SK-N-MC (cell line): ENCODE data around the gene TRAPPC5.

ENCODE experiments used
- DNase-seq: peaks from one replicate; pipeline ENCODE4 v3.0.0-alpha.2; 2011; ENCODE audit warnings: low read depth, low spot score
- H3K27ac ChIP-seq: fragments of 200-600 bp; sonication (generic); 2 replicates; pipeline ENCODE4 v1.5.1; 2016; ENCODE audit warnings: mixed run types
- H3K36me3 ChIP-seq: fragments of 200-600 bp; sonication (generic); 2 replicates; pipeline ENCODE4 v1.6.1; 2017; ENCODE audit warnings: antibody characterized with exemption, low read length, mixed read lengths; ENCODE audit not compliant: insufficient read depth
- H3K4me3 ChIP-seq: fragments of 200-600 bp; sonication (generic); 2 replicates; pipeline ENCODE4 v1.5.1; 2016
- H3K9ac ChIP-seq: fragments of 200-600 bp; sonication (generic); 2 replicates; pipeline ENCODE4 v1.8.0; 2017; ENCODE audit warnings: mixed run types, mixed read lengths; ENCODE audit not compliant: insufficient read length
- H3K9me3 ChIP-seq: fragments of 200-600 bp; sonication (generic); 2 replicates; pipeline ENCODE4 v1.6.1; 2017; ENCODE audit warnings: low read depth, mild to moderate bottlenecking, antibody characterized with exemption, low read length, moderate library complexity, mixed read lengths
- EZH2 ChIP-seq: fragments of 200-600 bp; sonication (generic); IDR thresholded peaks from one replicate; pipeline ENCODE4 v1.6.1; 2017; ENCODE audit warnings: antibody characterized with exemption
- FOXP2 ChIP-seq: optimal IDR thresholded peaks from 2 replicates; pipeline ENCODE3; 2011; ENCODE audit warnings: mild to moderate bottlenecking, moderate library complexity; ENCODE audit not compliant: insufficient read depth; ENCODE audit errors: extremely low read length, control extremely low read depth
- POLR2AphosphoS5 ChIP-seq: IDR thresholded peaks from 2 replicates; pipeline ENCODE4 v1.6.1; 2012; ENCODE audit warnings: mild to moderate bottlenecking, low read depth, low read length, borderline replicate concordance

The TRAPPC5 gene

DNA sequence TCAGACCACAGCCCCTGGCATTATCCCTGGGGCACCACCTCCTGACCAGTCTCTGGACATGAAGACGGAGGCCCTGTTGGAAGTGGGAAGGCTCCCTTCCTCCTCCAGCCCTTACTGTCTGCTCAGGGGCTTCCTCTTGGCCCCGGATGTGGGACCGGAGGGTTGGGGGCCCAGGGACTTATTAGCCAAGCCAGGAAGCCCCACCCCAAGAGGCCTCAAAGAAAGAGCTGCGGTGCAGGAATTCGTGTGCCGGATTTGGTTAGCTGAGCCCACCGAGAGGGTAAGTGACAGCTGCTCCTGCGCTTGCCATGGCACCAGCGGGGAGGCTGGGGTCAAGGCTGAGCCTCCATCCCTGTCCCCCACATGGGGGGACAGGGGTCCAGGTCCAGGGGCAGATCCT lies 11.8 kb upstream of the TRAPPC5 start, which contains the start of gene RETN:
Gene RETN, plus strand, starts transcription at position 208 of the 400 bp plus-strand sequence. CDS start 278 bp downstream, outside the sequence.
- Histone ChIP-seq H3K27ac (no peak within 1 kb of the TSS), H3K36me3 (no peaks in the 10 kb centered on the region), H3K9ac (no peak within 1 kb of the TSS), H3K4me3 (no peak within 1 kb of the TSS), H3K9me3 (no peaks in the 10 kb centered on the region)
- no peak for TF ChIP-seq POLR2AphosphoS5
- TF ChIP-seq FOXP2: no peak
- TF ChIP-seq EZH2: no peak
- DNase-seq: no peak

DNA sequence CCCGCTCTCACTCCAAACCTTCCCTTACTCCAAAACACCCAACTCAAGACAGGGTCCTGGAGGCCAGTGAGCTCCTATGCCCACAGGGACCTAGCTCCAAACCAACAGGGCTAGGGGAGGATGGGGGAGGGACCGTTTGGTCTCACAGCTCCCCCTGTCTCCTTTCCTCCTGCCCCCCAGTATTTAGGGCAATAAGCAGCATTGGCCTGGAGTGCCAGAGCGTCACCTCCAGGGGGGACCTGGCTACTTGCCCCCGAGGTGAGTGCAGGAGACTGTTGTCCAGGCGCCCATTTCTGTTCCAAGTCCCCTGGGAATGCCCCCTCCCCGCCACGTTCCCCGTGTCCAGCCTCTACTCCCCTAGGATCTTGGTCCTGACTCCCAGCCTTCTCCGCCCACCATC lies 11.0 kb upstream of the TRAPPC5 start:
- Histone ChIP-seq H3K9ac (no peak overlapping the region), H3K4me3 (no peak overlapping the region), H3K27ac (no peak overlapping the region)

DNA sequence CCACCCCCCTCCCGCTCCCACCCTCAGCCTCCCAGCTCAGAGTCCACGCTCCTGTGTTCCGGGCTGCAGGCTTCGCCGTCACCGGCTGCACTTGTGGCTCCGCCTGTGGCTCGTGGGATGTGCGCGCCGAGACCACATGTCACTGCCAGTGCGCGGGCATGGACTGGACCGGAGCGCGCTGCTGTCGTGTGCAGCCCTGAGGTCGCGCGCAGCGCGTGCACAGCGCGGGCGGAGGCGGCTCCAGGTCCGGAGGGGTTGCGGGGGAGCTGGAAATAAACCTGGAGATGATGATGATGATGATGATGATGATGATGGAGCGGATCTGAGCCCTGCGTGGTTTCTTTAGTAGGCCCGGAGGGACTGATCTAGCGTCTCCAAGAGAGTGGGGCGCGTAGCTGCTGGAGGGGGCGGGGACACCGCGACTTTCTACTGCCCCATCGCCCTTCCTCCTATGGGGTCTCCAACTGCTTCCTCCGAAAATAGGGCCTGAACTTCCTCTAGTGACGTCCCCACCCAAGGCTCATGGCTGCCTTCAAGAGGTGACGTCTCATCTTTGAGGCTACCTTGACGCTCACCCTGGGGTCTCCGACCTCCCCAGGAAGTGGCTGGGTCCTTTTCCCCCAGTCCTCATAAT lies 10.4 kb upstream of the TRAPPC5 start:
- Histone ChIP-seq H3K27ac (no peak overlapping the region), H3K9me3 (no peaks in the 10 kb centered on the region; the same call in 1 of the 2 replicates), H3K9ac (no peak overlapping the region), H3K4me3 (peak overlapping the region; percentile 57; the same call in 1 of the 2 replicates), H3K36me3 (no peaks in the 10 kb centered on the region)
- no peak for TF ChIP-seq EZH2
- no peak for TF ChIP-seq FOXP2
- no peak for TF ChIP-seq POLR2AphosphoS5
- DNase-seq: no peak

More for the DNA sequence above, 11.0 kb upstream of the TRAPPC5 start:
- TF ChIP-seq POLR2AphosphoS5 (no peak), FOXP2 (no peak), EZH2 (no peak)
- Histone ChIP-seq H3K9me3 (no peaks in the 10 kb centered on the region; the same call in 1 of the 2 replicates), H3K36me3 (no peaks in the 10 kb centered on the region)
- no peak for DNase-seq

DNA sequence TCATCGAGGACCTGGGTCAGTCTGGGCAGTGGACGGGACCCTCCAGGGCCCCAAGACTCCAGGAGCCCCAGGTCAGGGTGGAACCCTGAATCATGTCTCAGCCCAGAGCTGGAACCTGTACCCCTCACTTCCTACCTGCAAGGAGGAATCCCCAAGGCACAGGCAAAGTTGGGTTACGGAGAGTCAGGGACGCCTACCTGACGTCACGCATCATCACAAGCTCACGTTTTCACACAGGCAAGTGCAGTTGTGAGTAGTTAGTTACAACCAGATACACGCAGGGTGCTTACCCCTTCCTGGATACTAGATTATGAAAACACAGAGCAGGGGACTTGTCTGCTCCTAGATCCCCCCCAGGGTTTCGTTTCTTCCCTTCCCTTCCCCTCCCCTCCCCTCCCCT lies 9.8 kb upstream of the TRAPPC5 start:
- no peaks in the 10 kb centered on the region; the same call in 1 of the 2 replicates for H3K9me3 ChIP-seq
- H3K27ac ChIP-seq: no peak overlapping the region
- H3K36me3 ChIP-seq: no peaks in the 10 kb centered on the region
- no peak for DNase-seq
- no peak overlapping the region for H3K9ac ChIP-seq
- no peak for TF ChIP-seq EZH2
- no peak for TF ChIP-seq FOXP2
- TF ChIP-seq POLR2AphosphoS5: no peak
- H3K4me3 ChIP-seq: no peak overlapping the region

DNA sequence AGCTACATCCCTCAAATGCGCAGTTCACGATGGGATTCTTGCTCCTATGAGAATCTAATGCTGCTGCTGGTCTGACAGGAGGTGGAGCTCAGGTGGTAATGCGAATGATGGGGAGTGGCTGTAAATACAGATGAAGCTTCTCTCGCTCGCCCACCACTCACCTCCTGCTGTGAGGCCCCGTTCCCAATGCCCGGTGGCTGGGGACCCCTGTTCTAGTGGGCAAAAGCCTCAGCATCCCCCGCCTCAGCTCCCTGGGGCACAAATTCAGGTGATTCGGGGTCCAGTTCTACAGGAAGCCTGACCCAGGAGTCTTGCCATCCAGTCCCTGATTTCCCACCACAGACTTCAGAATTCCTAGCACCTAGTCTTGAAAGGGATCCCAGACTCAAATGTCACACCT lies 8.1 kb upstream of the TRAPPC5 start:
- H3K36me3 ChIP-seq: no peaks in the 10 kb centered on the region
- TF ChIP-seq FOXP2 (no peak), EZH2 (no peak), POLR2AphosphoS5 (no peak)
- no peak for DNase-seq
- H3K4me3 ChIP-seq: no peak overlapping the region
- H3K27ac ChIP-seq: no peak overlapping the region
- no peaks in the 10 kb centered on the region; the same call in 1 of the 2 replicates for H3K9me3 ChIP-seq
- H3K9ac ChIP-seq: no peak overlapping the region

DNA sequence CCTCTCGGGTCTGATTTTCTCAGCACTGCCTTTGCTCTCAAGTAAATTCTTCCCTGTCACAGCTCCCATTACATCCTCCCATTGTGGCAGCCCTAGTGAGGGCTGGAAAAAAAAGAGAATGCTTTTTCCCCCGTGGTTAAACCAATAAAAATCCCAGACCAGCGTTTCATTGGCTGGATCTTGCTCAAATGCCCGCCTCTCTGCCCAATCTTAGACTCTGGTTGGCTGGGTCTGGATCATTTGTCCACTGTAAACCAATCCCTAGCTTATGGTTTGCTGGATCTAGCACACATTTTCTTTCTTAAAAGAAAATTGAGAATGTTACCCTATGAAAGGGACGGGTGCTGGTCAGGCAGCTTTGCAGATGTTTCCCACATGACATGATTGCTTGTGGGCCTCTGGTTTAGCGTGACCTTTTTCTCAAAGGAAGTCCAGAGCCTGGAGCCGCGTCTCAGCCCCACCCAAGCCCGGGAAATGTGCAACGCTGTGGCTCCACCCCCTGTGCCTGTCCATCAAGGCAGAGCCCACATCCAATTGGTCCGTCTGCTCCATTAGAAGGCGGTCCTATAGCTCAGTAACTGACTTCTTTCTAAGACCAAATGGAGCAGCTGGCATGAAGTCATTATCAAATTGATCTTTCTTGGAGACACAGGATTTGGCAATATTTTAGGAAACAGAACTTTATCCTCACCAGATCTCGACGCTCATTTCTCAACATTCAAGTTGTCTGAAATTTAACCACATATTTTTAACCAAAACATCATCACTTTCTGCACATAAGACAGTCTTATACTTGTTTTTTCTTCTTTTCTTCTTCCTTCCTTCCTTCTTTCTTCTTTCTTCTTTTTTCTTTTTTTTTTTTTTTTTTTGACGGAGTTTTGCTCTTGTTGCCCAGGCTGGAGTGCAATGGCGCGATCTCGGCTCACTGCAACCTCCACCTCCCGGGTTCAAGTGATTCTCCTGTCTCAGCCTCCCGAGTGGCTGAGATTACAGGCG lies 6.3 kb upstream of the TRAPPC5 start:
- Histone ChIP-seq H3K27ac (no peak overlapping the region), H3K9ac (no peak overlapping the region), H3K4me3 (peak overlapping the region; percentile 65), H3K36me3 (no peaks in the 10 kb centered on the region), H3K9me3 (no peaks in the 10 kb centered on the region; the same call in 1 of the 2 replicates)
- DNase-seq: peak; percentile 60
- TF ChIP-seq EZH2 (no peak), POLR2AphosphoS5 (no peak), FOXP2 (no peak)

DNA sequence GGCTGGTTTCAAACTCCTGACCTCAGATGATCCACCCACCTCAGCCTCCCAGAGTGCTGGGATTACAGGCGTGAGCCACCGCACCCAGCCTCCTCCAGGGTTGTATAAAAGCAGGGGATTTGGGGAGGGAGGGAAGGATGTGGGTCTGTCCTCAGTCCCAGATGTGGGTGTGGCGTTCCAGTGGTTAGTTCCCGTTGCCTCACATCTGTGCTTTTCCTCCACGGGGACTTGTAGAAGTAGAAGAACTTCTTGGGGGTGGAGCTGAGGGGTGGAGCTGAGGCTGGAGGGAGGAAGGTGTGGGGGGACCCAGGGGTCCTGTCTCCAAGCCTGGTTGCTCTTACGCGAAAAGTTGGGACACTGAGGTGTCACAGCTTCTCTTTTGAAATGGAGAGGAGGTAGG lies 4.3 kb upstream of the TRAPPC5 start:
- no peak overlapping the region for H3K27ac ChIP-seq
- peak overlapping the region; percentile 59 for H3K4me3 ChIP-seq
- no peak for DNase-seq
- H3K36me3 ChIP-seq: no peaks in the 10 kb centered on the region
- no peaks in the 10 kb centered on the region; the same call in 1 of the 2 replicates for H3K9me3 ChIP-seq
- H3K9ac ChIP-seq: no peak overlapping the region
- TF ChIP-seq POLR2AphosphoS5 (no peak), EZH2 (no peak), FOXP2 (no peak)

DNA sequence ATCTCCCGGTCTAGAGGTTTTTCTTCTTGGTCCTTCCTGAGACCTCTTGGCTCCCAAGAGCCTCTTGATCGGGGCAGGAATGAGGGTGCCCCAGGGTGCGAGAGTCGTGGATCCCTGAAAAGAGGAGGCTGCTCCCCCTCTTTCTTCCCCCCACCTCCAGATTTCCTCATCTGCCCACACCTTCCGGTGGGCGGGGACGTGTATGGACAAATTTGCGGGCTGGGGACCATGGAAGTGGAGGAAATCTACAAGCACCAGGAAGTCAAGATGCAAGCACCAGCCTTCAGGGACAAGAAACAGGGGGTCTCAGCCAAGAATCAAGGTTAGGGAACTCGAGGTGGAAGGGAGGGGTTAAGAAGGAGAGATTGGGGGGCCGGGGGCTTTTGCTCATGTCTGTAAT lies 3.8 kb upstream of the TRAPPC5 start, which contains the start of gene MCEMP1:
Gene MCEMP1, plus strand, starts transcription at position 237 of the 400 bp plus-strand sequence. Its CDS starts 31 bp downstream, at position 268.
- H3K9ac ChIP-seq: no peak within 1 kb of the TSS
- no peak for TF ChIP-seq FOXP2
- TF ChIP-seq EZH2: no peak
- no peak for TF ChIP-seq POLR2AphosphoS5
- no peak for DNase-seq
- H3K36me3 ChIP-seq: no peaks in the 10 kb centered on the region
- no peaks in the 10 kb centered on the region; the same call in 1 of the 2 replicates for H3K9me3 ChIP-seq
- H3K27ac ChIP-seq: no peak within 1 kb of the TSS
- peak within 1 kb of the TSS; percentile 59 for H3K4me3 ChIP-seq
